ELF-1 (cell line): ENCODE measurements around the gene ASCC3.

Experiments used
- DNase-seq: peaks from one replicate; pipeline ENCODE4 v3.0.0-alpha.2; 2016; ENCODE audit warnings: low read depth, low spot score

ASCC3 gene

GRCh38 chr6:100577425-100577824 lies 303.7 kb downstream of the ASCC3 start:
- no peak for DNase-seq

GRCh38 chr6:100575921-100576320 lies 305.2 kb downstream of the ASCC3 start:
- no peak for DNase-seq

DNA sequence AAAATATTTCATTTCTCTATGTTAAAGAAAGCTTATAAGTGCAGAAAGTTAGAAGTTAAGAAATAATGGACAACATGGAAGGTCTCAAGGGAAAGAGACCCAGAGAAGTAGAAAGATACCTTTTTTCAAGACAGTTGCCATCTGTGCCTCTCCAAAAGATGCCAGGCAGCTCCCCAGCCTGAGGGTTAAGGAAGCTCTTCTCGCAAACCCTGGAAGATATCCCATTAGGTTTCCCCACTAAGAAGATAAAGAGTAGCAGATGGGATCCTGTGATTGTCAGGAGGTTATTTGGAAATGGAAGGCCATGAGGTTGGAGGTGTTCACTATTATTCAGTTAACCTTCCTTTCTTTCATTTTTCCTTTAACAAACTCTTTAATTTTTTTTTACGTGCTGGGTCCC lies 306.3 kb downstream of the ASCC3 start:
- no peak for DNase-seq

GRCh38 chr6:100573166-100573565 lies 308.0 kb downstream of the ASCC3 start:
- DNase-seq, result no peak

DNA sequence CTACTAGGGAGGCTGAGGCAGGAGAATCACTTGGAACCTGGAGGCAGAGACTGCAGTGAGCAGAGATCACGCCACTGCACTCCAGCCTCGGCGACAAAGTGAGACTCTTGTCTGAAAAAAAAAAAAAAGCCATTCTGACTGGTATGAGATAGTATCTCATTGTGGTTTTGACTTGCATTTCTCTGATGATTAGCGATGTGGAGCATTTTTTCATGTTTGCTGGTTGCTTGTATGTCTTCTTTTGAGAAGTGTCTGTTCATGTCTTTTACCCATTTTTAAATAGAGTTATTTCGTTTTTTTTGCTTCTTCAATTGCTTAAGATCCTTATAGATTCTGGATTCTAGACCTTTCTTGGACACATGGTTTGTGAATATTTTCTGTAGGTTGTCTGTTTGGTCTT lies 312.9 kb downstream of the ASCC3 start:
- DNase-seq, result no peak

DNA sequence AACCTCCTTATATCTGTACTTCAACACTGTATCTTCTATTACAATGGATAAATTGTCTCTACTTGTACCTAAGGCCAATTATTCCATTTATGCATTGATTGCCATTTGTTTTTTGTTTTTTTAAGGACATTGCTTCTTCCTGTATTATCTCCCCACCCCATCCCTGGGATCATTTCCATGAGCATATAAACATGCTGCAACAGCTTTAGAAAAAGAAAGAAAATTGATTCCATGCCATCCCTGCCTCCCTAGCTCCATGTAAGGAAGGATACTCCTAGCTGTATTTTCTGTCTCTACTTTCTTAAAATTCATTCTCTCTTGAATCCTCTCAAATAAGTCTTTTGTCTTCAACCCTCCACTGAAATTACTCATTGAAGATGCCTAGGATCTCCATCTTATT lies 314.6 kb downstream of the ASCC3 start:
- DNase-seq, result no peak

- DNase-seq, result no peak
These were observed 315.6 kb downstream of the ASCC3 start for GRCh38 chr6:100565439-100566104.

GRCh38 chr6:100559859-100560258 lies 321.3 kb downstream of the ASCC3 start:
- DNase-seq, result no peak

- DNase-seq, result no peak
These were observed 326.9 kb downstream of the ASCC3 start for GRCh38 chr6:100554228-100554627.

GRCh38 chr6:100553243-100553642 lies 327.9 kb downstream of the ASCC3 start:
- DNase-seq, result no peak

- no peak for DNase-seq
These were observed 331.5 kb downstream of the ASCC3 start for GRCh38 chr6:100549406-100550167.

DNA sequence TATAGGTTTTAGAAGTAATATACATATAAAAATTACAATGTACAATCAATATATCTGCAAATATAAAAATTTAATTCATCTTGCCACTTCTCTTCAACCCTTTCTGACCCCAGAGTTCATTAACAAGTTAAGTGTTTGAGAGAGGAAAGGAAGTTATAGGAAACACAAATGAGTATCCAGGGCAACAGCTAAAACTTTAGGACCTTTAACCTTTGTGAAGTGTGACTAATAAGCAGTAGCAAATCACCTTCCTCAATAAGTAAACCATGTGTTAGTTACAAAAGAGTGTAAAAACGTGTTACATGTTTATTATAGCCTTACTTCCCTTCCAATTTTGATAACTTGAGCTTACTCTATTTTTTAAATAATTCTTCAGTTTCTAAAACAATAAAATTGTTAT lies 343.0 kb downstream of the ASCC3 start:
- DNase-seq, result no peak

GRCh38 chr6:100518588-100518987 lies 362.5 kb downstream of the ASCC3 start:
- no peak for DNase-seq

DNA sequence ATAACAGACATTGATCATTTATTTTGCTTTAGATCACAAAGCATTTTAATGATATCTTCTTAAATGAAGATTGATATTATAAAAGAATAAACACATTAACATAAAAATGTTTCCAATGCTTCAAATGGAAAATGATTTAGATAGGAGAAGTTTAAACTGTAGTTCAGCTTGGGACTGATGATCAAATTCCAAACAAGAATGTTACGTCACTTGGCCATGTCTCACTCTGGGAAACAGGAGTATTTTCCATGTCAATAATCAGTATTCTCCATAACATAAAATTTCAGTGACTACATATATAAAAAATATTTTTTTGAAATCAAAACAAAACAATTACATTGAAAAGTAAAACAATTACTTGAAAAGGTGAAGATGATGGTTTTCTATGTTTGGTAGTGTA lies 363.5 kb downstream of the ASCC3 start:
- no peak for DNase-seq

- DNase-seq, result no peak
These were observed 364.0 kb downstream of the ASCC3 start for GRCh38 chr6:100517106-100517505.

DNA sequence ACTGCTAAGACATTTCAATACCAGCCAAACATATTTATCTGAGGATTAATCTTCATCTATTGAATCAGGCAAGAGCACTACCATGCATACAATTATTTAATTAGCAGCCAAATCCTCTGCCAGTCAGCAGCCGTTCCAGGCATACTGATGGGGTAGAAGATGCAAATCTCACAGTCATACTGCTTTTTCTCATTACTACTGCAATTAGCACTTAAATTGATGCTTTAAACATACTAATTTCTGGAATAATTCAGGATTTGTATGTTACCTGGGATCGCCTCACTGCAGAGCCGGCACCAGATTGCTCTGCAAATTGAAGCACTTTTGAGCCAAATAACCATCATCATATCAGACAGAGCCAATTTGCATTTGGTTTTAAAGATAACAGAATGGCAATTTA lies 366.5 kb downstream of the ASCC3 start:
- DNase-seq, result no peak

DNA sequence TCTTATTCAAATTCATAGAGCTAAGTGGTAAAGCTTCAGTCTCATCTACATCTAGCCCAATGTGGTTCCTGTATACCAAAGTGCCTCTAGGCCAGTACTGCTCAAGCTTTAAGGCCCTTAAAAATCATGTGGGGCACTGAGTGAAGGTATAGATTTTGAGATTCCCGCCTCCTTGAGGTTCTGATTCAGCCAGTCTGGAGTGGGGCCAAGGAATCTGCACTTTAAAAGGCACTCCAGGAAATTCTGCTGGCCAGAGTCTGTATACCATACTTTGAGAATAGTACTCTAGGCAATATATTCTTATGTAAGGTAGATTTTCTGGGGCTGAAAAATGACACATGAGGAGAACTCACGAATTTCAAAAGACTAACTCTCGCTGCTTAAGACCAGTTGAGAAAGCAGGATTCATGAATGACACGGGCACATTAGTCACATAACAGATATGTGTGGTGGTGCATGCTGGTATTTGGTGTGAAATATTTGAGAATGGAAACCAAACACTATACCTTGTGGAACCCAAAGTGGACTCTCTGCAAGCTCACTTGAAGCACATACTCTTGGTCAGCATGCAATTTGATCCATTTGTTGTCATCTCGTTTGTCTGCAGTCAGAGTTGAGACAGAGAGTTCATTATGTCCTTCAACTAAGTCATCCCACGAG lies 368.8 kb downstream of the ASCC3 start:
- DNase-seq, result no peak

- no peak for DNase-seq
These were observed 372.0 kb downstream of the ASCC3 start for GRCh38 chr6:100509101-100509500.

DNA sequence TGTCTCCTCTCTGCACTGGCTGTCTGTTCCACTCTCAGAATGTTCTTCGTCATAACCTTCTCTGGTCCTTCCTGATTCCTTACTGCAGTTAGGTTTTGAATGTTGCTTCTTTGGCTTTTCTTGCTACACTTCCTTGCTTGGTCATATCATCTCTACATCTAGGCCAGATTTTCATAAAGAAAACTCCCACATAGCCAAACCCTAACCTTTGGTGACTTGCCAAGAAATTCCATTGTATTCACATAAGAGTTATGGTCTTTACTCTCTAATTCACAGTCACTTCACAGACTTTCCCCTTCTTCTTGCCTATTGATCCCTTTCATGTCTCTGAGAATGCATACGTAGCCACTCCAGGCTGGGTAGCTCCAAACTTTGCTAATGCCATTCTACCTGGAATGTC lies 374.5 kb downstream of the ASCC3 start:
- DNase-seq, result no peak

DNA sequence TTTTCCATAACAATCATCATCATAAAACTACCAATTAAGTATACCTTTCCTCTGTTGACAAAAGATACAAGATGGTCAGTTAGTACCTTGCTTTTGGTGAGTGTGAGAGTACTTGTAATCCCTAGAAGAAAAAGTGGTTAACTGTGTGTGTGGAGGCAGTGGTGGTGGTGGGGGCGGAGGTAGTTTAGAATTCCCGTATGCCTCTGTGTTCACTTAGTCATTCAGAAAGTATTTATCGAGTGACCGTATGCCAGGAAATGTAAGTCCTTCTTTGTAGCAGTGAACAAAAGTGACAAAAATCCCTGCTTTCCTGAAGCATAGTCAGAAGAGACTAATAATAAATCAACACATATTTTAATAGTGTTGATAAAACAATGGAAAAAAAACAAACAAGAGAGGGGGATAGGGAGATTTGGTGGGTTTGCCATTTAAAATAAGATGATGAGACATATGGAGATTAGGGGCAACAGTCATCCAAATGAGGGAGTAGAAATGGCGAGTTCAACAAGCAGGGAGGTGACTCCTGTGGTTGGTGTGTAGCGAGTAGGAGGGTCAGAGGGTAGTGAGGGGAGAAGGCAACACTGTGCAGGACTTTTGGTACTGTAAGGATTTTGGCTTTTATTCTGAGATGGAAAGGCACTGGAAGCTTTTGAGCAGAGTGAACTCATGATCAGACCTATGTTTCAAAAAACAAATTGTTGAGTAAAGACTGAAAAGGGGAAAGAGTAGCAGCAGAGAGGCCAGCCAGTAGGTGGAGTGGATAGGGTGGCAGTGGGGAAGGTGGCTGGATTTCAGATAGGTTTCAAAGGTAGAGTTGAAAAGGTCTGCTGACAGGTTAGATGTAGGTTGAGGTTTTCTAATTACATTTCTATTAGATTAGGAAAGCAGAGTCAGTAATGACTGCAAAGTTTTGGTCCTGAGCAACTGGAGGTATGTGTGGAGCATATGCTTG lies 376.1 kb downstream of the ASCC3 start:
- DNase-seq, result no peak

DNA sequence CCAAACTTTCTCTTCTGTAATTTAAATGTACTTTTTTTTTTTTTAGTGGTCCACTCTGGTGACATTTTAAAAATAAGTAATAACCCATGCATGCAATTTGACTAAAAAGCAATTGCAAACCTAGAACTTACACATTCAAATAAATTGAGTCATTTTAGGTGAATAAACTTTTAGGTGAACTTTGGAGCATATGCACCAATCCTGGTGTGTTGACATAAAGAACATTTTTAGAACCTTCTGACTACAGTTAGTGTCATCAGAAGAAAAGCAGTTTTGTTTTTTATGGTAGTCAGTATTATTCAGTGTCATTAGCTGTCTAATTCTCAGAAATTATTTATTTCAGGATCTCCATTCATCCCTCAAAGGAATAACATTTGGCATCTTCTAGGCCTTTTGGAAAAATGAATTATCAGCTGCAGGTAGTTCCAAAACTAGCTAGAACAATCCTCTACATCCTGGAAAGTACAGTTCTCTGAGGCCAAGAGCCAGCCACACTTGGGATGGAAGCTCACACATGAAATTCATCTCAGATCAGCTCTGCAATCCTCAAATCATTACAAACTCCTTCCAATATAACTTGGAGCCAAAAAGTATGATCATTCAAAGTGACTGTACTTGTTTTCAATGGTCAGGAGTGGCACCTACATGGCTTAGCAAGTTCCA lies 378.0 kb downstream of the ASCC3 start:
- no peak for DNase-seq
